BJ (cell line): ENCODE measurements around the gene ITGB2. TPM values are rescaled to one million over a fixed set of nuclear protein-coding genes. Genes with fewer than 3 reads are reported as not detected.
"Not testable (repeated sequence)": the region's sequence is repeated elsewhere in the genome, so short reads cannot be mapped to it uniquely, and the experiment has no call there.

Experiments
- CTCF ChIA-PET: fragments of 350-600 bp; formaldehyde crosslinking; extraction: SDS; loops from one replicate; lab custom pipeline; 2021; ENCODE audit warnings: antibody characterized with exemption, inconsistent platforms; lab: Yijun Ruan, JAX
- POLR2A ChIA-PET: fragments of 300-600 bp; sonication (Branson Sonifier 250); formaldehyde crosslinking; extraction: SDS; loops from one replicate; lab custom pipeline; 2021; ENCODE audit warnings: antibody characterized with exemption; lab: Charles Lee
- DNase-seq: peaks from one replicate; pipeline ENCODE4 v3.0.0-alpha.2; 2011; ENCODE audit warnings: low read depth
- H3K27me3 ChIP-seq: 2 replicates; pipeline ENCODE4 v1.6.0; 2011; ENCODE audit warnings: low read length; ENCODE audit not compliant: control insufficient read depth, insufficient read depth
- H3K36me3 ChIP-seq: 2 replicates; pipeline ENCODE4 v1.5.1; 2011; ENCODE audit warnings: low read length; ENCODE audit not compliant: control insufficient read depth, insufficient read depth
- H3K4me3 ChIP-seq: 2 replicates; pipeline ENCODE4 v1.5.1; 2011; ENCODE audit warnings: low read depth, mild to moderate bottlenecking, control low read depth, low read length
- polyA plus RNA-seq: library from polyadenylated mRNA; depleted of rRNA; stranded (reverse); fragments of >200 nt; gene quantifications from 2 replicates; pipeline ENCODE4 v1.2.3, GENCODE V29; 2011
- TF ChIP-seq, protein P1 (sequence below): IDR thresholded peaks from 2 replicates; pipeline ENCODE4 v1.5.1; 2011; ENCODE audit warnings: low read depth, mild to moderate bottlenecking, control low read depth, inconsistent platforms, low read length, moderate library complexity; ENCODE audit not compliant: insufficient read depth

Gene ITGB2
- polyA plus RNA-seq, 1 experiment = not detected

DNA sequence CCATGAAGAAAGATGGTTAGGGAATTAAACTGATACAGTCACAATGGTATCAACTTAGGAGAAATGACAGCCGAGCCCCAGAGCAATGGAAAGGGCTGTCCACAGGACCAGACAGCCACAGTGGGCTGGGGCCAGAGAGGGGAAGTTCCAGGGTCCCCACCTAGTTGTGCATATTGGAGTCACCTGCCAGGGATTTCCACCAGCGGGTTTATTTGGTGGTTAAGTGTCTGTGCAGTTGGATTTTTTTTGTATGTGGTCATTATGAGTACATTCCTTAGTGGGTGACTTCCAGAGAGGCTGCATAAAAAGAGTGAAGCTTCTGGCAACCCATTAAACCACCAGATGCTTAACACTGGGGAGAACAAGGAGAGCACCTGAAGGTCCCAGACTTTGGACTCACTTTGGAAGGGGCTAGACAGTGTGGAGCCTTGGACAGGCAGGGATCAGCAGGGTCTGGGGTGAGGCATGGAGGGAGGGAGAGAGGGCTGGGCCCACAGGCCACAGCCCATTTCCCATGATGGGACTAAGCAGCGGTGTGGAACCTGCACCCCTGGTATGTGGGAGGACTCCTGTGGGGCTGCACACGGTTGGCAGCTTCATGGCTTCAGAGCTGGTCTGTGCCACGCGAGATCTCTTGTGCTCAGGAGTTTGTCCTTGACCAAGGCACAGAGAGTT lies 39.4 kb downstream of the ITGB2 start:
- POLR2A ChIA-PET = interaction anchor here (0.6 kb wide), 2 partner anchors 38 to 46 kb away, joined by 5 to 8 read pairs; no protein-coding TSS in a partner anchor
- DNase-seq = peak; percentile 52
- TF ChIP-seq, protein P1, sequence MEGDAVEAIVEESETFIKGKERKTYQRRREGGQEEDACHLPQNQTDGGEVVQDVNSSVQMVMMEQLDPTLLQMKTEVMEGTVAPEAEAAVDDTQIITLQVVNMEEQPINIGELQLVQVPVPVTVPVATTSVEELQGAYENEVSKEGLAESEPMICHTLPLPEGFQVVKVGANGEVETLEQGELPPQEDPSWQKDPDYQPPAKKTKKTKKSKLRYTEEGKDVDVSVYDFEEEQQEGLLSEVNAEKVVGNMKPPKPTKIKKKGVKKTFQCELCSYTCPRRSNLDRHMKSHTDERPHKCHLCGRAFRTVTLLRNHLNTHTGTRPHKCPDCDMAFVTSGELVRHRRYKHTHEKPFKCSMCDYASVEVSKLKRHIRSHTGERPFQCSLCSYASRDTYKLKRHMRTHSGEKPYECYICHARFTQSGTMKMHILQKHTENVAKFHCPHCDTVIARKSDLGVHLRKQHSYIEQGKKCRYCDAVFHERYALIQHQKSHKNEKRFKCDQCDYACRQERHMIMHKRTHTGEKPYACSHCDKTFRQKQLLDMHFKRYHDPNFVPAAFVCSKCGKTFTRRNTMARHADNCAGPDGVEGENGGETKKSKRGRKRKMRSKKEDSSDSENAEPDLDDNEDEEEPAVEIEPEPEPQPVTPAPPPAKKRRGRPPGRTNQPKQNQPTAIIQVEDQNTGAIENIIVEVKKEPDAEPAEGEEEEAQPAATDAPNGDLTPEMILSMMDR = no peak
- no peak overlapping the region for H3K4me3 ChIP-seq
- no peaks in the 10 kb centered on the region for H3K36me3 ChIP-seq
- peaks cover 1% of the 10 kb centered on the region; the same call in 1 of the 2 replicates for H3K27me3 ChIP-seq
- CTCF ChIA-PET = interaction anchor here (0.7 to 1.9 kb wide), 6 partner anchors 12 to 261 kb away, joined by 3 to 15 read pairs (median 4); no protein-coding TSS in a partner anchor

DNA sequence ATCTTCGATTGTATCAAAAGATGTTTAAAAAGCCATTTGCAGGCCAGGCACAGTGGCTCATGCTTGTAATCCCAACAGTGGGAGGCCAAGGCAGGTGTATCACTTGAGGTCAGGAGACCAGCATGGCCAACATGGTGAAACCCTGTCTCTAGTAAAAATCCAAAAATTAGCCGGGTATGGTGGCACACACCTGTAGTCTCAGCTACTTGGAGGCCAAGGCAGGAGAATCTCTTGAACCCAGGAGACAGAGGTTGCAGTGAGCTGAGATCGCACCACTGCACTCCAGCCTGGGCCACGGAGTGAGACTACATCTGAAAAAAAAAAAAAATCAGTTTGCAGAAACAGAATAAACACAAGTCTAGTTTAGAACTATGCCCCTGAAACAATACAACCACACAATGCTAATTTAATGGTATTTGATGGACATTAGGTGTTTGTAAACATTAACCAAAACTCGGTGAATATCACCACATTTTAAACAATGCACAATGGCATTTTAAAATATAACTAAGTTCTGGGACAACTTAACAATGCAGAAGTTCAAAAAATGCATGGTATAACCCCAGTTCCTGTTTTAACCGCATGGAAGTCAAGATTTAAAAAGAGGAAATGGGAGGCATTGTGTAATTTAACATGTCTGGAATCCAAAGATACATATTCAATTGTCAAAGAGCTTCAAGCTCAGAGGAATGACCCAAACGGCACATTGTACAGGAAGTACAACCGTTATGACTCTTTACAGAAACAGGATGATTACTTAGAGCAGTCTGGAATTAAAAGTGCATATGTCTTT lies 40.1 kb downstream of the ITGB2 start:
- H3K27me3 ChIP-seq = peaks cover 1% of the 10 kb centered on the region; the same call in 1 of the 2 replicates
- TF ChIP-seq, protein P1 = no peak
- no peaks in the 10 kb centered on the region for H3K36me3 ChIP-seq
- POLR2A ChIA-PET = interaction anchor here (0.6 kb wide), 1 partner anchor 47 kb away, joined by 8 read pairs; no protein-coding TSS in a partner anchor
- CTCF ChIA-PET = interaction anchor here (0.7 to 2.0 kb wide), 6 partner anchors 13 to 262 kb away, joined by 3 to 15 read pairs (median 4); no protein-coding TSS in a partner anchor
- no peak for DNase-seq
- no peak overlapping the region for H3K4me3 ChIP-seq

DNA sequence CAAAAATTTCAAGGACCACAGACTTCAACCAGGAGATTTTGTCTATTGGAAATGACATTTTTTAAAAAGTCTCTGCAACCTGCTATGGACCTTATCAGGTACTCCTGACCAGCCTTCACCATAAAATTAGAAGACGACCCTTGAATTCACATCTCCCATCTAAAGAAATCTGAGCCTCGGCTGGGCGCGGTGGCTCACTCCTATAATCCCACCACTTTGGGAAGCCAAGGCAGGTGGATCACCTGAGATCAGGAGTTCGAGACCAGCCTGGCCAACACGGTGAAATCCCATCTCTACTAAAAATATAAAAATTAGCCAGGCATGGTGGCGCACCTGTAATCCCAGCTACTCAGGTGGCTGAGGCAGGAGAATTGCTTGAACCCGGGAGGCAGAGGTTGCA lies 41.5 kb downstream of the ITGB2 start:
- POLR2A ChIA-PET, H3K27me3 ChIP-seq, H3K36me3 ChIP-seq, H3K4me3 ChIP-seq, DNase-seq: not testable (repeated sequence)
- CTCF ChIA-PET = interaction anchor here (0.5 to 2.0 kb wide), 2 partner anchors 79 to 908 kb away, joined by 3 to 9 read pairs; no protein-coding TSS in a partner anchor

DNA sequence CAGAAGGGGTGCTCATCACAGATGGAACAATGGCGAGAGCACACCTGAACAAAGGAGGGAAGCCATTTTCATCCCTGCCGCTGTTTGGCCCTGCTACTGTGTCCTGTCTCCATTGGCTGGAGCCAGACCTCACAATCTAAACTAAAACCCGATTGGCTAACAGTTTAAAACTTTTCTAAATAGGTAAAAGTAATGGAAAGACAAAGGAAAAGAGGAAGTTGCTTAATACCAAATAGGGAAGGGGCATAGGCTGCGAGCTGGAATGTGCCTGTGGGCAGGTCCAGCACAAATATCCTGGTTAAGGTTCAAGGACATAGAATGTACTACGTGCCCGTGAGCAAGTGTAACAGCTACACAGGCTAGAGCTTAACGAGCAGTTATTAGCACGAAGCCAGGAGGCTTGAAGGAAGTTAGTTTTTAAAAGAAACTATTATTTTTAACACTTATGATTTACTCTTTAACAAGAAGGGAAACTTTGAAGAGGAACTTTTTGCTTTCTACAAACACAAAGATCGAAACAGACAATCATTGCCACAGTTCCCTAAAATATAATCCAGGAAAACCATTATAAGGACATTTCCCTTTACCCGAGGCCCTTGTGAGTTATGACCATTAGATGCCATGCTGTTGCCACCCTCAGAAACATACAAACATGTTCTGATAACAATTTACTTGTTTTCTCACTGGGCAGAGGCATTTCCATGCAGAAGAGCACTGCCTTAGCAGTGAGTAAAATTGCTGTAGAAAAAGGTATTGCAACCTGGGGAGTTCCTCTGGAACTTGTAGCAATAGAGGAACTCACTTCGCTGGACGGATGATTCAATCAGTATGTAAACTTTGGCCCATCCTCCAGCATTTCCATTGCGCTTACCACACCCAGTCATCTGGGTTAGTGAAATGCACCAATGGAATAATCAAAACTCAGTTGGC lies 42.4 kb downstream of the ITGB2 start:
- Histone ChIP-seq H3K27me3 (no peaks in the 10 kb centered on the region), H3K36me3 (no peaks in the 10 kb centered on the region), H3K4me3 (no peak overlapping the region)
- ChIA-PET POLR2A (no interaction called here), CTCF (interaction anchor here (2.0 kb wide), 1 partner anchor 78 kb away, joined by 9 read pairs; no protein-coding TSS in a partner anchor)
- TF ChIP-seq, protein P1 = no peak
- DNase-seq = no peak
